GM12801 (cell line): ENCODE measurements around the gene SLFN12.

Experiments
- TF ChIP-seq, protein P1 (sequence below): IDR thresholded peaks from one replicate; pipeline ENCODE4 v1.5.1; 2011; ENCODE audit warnings: control low read depth; ENCODE audit not compliant: insufficient read length; ENCODE audit errors: extremely low read depth

The SLFN12 gene

DNA sequence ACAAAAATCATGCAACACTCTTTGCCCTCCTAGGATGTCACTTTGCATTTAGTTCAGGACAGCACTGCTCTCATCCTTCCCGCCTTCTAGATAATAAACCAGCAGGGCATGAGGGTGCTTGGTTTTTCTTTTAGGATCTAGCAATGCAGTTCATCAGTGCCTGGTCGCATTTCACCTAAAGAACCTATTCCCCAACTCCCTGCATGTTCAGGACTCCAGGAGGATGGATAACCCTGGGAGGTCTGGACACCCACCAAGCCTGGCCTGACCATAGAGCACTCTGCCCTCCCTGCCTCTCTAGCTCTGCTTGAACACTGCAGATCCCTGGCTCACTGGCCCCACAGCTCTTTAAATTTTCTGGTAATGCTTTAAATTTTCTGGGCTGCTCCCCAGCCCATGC, 2.6 kb downstream of the SLFN12 start:
- TF ChIP-seq, protein P1, sequence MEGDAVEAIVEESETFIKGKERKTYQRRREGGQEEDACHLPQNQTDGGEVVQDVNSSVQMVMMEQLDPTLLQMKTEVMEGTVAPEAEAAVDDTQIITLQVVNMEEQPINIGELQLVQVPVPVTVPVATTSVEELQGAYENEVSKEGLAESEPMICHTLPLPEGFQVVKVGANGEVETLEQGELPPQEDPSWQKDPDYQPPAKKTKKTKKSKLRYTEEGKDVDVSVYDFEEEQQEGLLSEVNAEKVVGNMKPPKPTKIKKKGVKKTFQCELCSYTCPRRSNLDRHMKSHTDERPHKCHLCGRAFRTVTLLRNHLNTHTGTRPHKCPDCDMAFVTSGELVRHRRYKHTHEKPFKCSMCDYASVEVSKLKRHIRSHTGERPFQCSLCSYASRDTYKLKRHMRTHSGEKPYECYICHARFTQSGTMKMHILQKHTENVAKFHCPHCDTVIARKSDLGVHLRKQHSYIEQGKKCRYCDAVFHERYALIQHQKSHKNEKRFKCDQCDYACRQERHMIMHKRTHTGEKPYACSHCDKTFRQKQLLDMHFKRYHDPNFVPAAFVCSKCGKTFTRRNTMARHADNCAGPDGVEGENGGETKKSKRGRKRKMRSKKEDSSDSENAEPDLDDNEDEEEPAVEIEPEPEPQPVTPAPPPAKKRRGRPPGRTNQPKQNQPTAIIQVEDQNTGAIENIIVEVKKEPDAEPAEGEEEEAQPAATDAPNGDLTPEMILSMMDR, result no peak

- TF ChIP-seq, protein P1, result no peak
These were observed 4.1 kb downstream of the SLFN12 start for GRCh38 chr17:35428229-35428628.

- TF ChIP-seq, protein P1, result no peak
These were observed 8.5 kb downstream of the SLFN12 start for GRCh38 chr17:35423761-35424160.

GRCh38 chr17:35416659-35417058, 15.6 kb downstream of the SLFN12 start:
- TF ChIP-seq, protein P1, result no peak

GRCh38 chr17:35414247-35414646, 18.1 kb downstream of the SLFN12 start:
- TF ChIP-seq, protein P1, result no peak

- TF ChIP-seq, protein P1, result no peak
These were observed 24.8 kb downstream of the SLFN12 start for GRCh38 chr17:35407531-35407930.

DNA sequence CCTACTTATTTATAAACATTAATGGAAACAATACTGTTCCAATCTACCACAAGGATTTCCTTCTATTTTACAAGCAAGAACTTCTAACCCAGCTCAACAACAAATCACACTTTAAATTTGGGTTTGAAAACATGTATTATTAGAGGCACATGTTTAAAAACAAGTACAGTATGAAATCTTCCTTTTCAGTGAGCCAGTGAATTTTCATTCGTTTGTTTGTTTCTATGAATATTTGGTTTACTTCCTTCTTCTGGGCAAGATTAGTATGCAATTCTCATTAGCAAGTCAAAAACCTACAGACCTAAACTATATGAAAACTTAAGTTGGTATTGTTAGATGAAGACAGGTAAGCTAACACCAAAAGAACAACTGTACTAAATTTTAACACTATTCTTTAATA, 25.7 kb downstream of the SLFN12 start:
- TF ChIP-seq, protein P1, result no peak

DNA sequence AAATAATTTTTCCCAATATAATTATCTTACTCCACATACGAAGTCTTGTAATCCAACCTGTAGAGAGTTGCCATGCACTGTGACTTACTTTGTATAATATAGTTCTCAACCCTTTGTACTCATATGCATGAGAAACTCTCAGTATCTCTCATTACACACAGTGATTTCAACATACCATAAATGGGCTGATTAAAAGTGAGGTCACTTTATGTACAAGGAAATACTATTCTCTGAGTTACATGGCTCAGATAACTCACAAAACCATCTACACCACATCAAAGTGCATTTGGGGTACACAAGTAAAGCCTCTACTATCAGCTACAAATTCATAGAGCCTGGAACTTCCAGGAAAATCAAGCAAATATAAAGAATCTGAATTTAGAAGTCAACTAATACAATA, 27.9 kb downstream of the SLFN12 start:
- TF ChIP-seq, protein P1, result no peak
